Heart left ventricle (tissue), 16 donors: ENCODE data around the gene PEMT. TPM values are rescaled to one million over a fixed set of nuclear protein-coding genes. Genes with fewer than 3 reads are reported as not detected.

Experiments used
- ATAC-seq, 4 donors: fragments of 200-7000 bp; cut with Tn5 transposase; one replicate each; pipeline ENCODE4 v1.9.1; 2020 to 2022; ENCODE audit warnings: moderate library complexity in 4 of 4, mild to moderate bottlenecking in 3 of 4, moderate number of reproducible peaks in 1 of 4
- DNase-seq, 5 donors: peaks; one replicate each; pipeline ENCODE4 v3.0.0-alpha.2; 2020
- H3K27ac ChIP-seq, 12 donors: fragments of 200-600 bp; sonication (generic) in 4 of 12; one replicate each; pipeline versions ENCODE4 v1.5.0 to v1.8.0; 2016 to 2022; ENCODE audit warnings: mild to moderate bottlenecking in 2 of 12
- H3K27me3 ChIP-seq, 9 donors: fragments of 200-600 bp; sonication (generic) in 2 of 9; one replicate each; pipeline versions ENCODE4 v1.5.1 to v1.8.0; 2016 to 2022; ENCODE audit warnings: mild to moderate bottlenecking in 3 of 9
- H3K36me3 ChIP-seq, 9 donors: fragments of 200-600 bp; sonication (generic) in 2 of 9; one replicate each; pipeline versions ENCODE4 v1.5.0 to v1.8.0; 2018 to 2022; ENCODE audit warnings: mild to moderate bottlenecking in 2 of 9
- H3K4me1 ChIP-seq, 12 donors: fragments of 200-600 bp; sonication (generic) in 4 of 12; one replicate each; pipeline versions ENCODE4 v1.5.0 to v1.8.0; 2016 to 2022; ENCODE audit warnings: mild to moderate bottlenecking in 3 of 12
- H3K4me3 ChIP-seq, 12 donors: fragments of 200-600 bp; sonication (generic) in 4 of 12; one replicate each; pipeline versions ENCODE4 v1.5.0 to v1.8.0; 2017 to 2022; ENCODE audit warnings: mild to moderate bottlenecking in 9 of 12, moderate library complexity in 4 of 12
- H3K9me3 ChIP-seq, 12 donors: fragments of 200-600 bp; sonication (generic) in 4 of 12; one replicate each; pipeline versions ENCODE4 v1.5.0 to v1.8.0; 2016 to 2022; ENCODE audit warnings: mild to moderate bottlenecking in 1 of 12
- POLR2A ChIP-seq, 2 donors: fragments of 450-650 bp; IDR thresholded peaks; one replicate each; pipeline ENCODE4 v1.6.1; 2017; ENCODE audit warnings: antibody characterized with exemption in 2 of 2, mild to moderate bottlenecking in 2 of 2, moderate library complexity in 2 of 2
- WGBS, 4 donors: extraction: QIAGEN DNeasy Blood & Tissue Kit in 2 of 4; methylation state at CpG; one replicate each; pipeline versions ENCODE4 v1.1.5 to v1.1.7; 2013 to 2018; 5-methylcytosine and 5-hydroxymethylcytosine counted together
- intact Hi-C, 10 donors: fragments of 100-400 bp; cut with DNase I; formaldehyde crosslinking; loops; one replicate each; pipeline versions ENCODE4 v1.11.1 to v1.14.2; 2022
- polyA plus RNA-seq, 2 donors: library from polyadenylated mRNA; stranded (reverse); fragments of 200-250 nt; gene quantifications; one replicate each; pipeline ENCODE4 v1.2.3, GENCODE V29; 2013
- total RNA-seq, 9 donors: library from RNA; depleted of rRNA in 2 of 9; stranded (reverse); fragments of >200 nt in 2 of 9; fragmentation: NEBNext Ultra II Directional in 3 of 9; extraction: Animal tissue kit (Norgen Biotek cat#: 25700) in 3 of 9; gene quantifications; one replicate each; pipeline versions ENCODE4 v1.1.0 to v1.2.4, GENCODE V29; 2016 to 2023
- TF ChIP-seq, protein P1 (sequence below), 12 donors: fragments of 200-600 bp; sonication (generic) in 4 of 12; IDR thresholded peaks; one replicate each; pipeline versions ENCODE4 v1.5.0 to v1.8.0; 2018 to 2022; ENCODE audit warnings: antibody characterized with exemption in 12 of 12, mild to moderate bottlenecking in 5 of 12
- donor health status: ischemic (EF 13 %, LVEDD 7.1; RV severe dilation, severe dysfunction).
- donor health status: healthy with polysubstance abuse.
- donor health status: DM: no; HTN: yes; CAD: no.
- donor health status: DM: no; HTN: no; CAD: no.
- donor health status: ischemic (EF 25% LVEDD 6.9; RV normal size, moderate dysfunction).
- donor health status: ischemic (EF 25% LVEDD 5.7; RV mildly dilated, moderate dysfunction).
- donor health status: healthy.
- donor health status: DM: yes; HTN: yes; CAD: no.
- donor health status: ischemic (EF 35%, LVEDD 5.7; RV mildly dilated, moderate dysfunction).
- donor health status: nonischemic (EF 11% LVEDD 7.7; RV severe dilation, severe dysfunction).
- donor health status: DM: yes; HTN: yes; CAD: no.
- donor health status: PGD.
- donor health status: ischemic (EF 29% LVEDD 5.4; RV normal size, mild dysfunction).
- donor health status: nonischemic (EF 23%, LVEDD 6.1; RV moderate dilation, normal function).

PEMT gene
- total and polyA plus RNA-seq, 11 donors: 15.7 to 42.2 (median 25.4) TPM

- intact Hi-C loops: no loop called here
- peak in 1 of 4 donors; percentile 34 for ATAC-seq
- Histone ChIP-seq H3K9me3 (no peaks in the 10 kb centered on the region), H3K4me1 (no peaks in the 10 kb centered on the region), H3K4me3 (no peak overlapping the region), H3K27me3 (no peaks in the 10 kb centered on the region), H3K36me3 (no peaks in the 10 kb centered on the region), H3K27ac (no peak overlapping the region)
- WGBS, 4 donors: 85 to 90% (median 88%) methylated on average over 20 to 21 of the region's 21 CpGs
- TF ChIP-seq, protein P1, sequence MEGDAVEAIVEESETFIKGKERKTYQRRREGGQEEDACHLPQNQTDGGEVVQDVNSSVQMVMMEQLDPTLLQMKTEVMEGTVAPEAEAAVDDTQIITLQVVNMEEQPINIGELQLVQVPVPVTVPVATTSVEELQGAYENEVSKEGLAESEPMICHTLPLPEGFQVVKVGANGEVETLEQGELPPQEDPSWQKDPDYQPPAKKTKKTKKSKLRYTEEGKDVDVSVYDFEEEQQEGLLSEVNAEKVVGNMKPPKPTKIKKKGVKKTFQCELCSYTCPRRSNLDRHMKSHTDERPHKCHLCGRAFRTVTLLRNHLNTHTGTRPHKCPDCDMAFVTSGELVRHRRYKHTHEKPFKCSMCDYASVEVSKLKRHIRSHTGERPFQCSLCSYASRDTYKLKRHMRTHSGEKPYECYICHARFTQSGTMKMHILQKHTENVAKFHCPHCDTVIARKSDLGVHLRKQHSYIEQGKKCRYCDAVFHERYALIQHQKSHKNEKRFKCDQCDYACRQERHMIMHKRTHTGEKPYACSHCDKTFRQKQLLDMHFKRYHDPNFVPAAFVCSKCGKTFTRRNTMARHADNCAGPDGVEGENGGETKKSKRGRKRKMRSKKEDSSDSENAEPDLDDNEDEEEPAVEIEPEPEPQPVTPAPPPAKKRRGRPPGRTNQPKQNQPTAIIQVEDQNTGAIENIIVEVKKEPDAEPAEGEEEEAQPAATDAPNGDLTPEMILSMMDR (IDR thresholded peaks at IDR 0.05): no peak
- no peak for TF ChIP-seq POLR2A (IDR thresholded peaks at IDR 0.05)
- DNase-seq: peak in 2 of 5 donors; percentile 12 to 42
Observed at GRCh38 chr17:17514993-17515933, 76.2 kb downstream of the PEMT start.

- intact Hi-C loops: no loop called here
- Histone ChIP-seq H3K9me3 (no peaks in the 10 kb centered on the region), H3K36me3 (no peaks in the 10 kb centered on the region), H3K27me3 (no peaks in the 10 kb centered on the region), H3K4me1 (no peaks in the 10 kb centered on the region), H3K4me3 (no peak overlapping the region), H3K27ac (no peak overlapping the region)
- no peak for TF ChIP-seq POLR2A (IDR thresholded peaks at IDR 0.05)
- TF ChIP-seq, protein P1 (IDR thresholded peaks at IDR 0.05): no peak
- ATAC-seq (no peak), DNase-seq (peak in 2 of 5 donors; percentile 12 to 56)
- WGBS, 4 donors: 90 to 94% (median 94%) methylated on average over 11 to 16 of the region's 16 CpGs
Observed at GRCh38 chr17:17514361-17514992, 77.0 kb downstream of the PEMT start.

DNA sequence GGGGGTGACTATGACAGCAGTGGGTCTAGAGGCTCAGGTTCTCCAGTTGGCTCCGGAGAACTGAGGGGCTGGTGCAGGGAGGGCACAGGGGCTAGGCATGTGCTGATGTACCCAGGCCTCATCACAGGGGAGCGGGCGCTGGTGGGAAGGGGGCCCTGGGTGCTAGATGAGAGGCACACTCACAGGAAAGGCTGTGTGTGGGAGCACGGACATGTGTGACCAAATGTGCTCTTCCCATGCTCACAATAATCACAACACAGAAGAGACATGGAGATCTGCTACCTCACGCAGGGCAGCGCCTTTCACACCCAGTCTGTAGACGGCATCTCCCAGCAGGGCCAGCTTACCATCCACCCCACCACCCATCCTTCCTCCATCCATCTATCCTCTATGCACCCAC, 77.9 kb downstream of the PEMT start:
- Histone ChIP-seq H3K4me1 (no peaks in the 10 kb centered on the region), H3K4me3 (no peak overlapping the region), H3K27ac (no peak overlapping the region), H3K36me3 (no peaks in the 10 kb centered on the region), H3K9me3 (no peaks in the 10 kb centered on the region), H3K27me3 (no peaks in the 10 kb centered on the region)
- DNase-seq (no peak), ATAC-seq (no peak)
- intact Hi-C loops: no loop called here
- TF ChIP-seq, protein P1 (IDR thresholded peaks at IDR 0.05): no peak
- TF ChIP-seq POLR2A (IDR thresholded peaks at IDR 0.05): no peak
- WGBS, 4 donors: 94 to 98% (median 97%) methylated on average over 7 of the region's 7 CpGs

- no peak for ATAC-seq
- Histone ChIP-seq H3K4me1 (peaks cover 0 to 4% (median 0%) of the 10 kb centered on the region in 12 donors), H3K27ac (no peak overlapping the region), H3K9me3 (no peaks in the 10 kb centered on the region), H3K27me3 (no peaks in the 10 kb centered on the region), H3K4me3 (no peak overlapping the region), H3K36me3 (no peaks in the 10 kb centered on the region)
- TF ChIP-seq, protein P1 (IDR thresholded peaks at IDR 0.05): no peak
- no peak for TF ChIP-seq POLR2A (IDR thresholded peaks at IDR 0.05)
- DNase-seq: peak in 1 of 5 donors; percentile 13
- 85 to 96% (median 94%) methylated on average over 2 to 5 of the region's 5 CpGs for WGBS, 4 donors
- intact Hi-C loops: no loop called here
Observed at GRCh38 chr17:17512866-17513265, 78.6 kb downstream of the PEMT start.
